Activated T-helper 2 cell treated with anti-CD3 and anti-CD28 coated beads, Interferon-gamma antibody, Interleukin-2, Interleukin-4, amounts not matched to agents 10 μg/mL and 5 μg/mL and 100 μg/mL, durations not matched to agents 14 hours and 24 hours and 36 hours (primary cell): ENCODE results near the gene KAT6B. TPM values are rescaled to one million over a fixed set of nuclear protein-coding genes. Genes with fewer than 3 reads are reported as not detected.

Experiments
- DNase-seq: peaks from one replicate; pipeline ENCODE4 v3.0.0; 2021; ENCODE audit warnings: low spot score
- H3K27ac Mint-ChIP-seq: one replicate; pipeline ENCODE4 v1.8.0; 2021; ENCODE audit warnings: mixed read lengths
- H3K27me3 Mint-ChIP-seq: one replicate; pipeline ENCODE4 v1.8.0; 2021; ENCODE audit warnings: low read depth, mixed read lengths
- H3K36me3 Mint-ChIP-seq: one replicate; pipeline ENCODE4 v1.8.0; 2021; ENCODE audit warnings: low read depth, mixed read lengths
- H3K4me1 Mint-ChIP-seq: one replicate; pipeline ENCODE4 v1.8.0; 2021; ENCODE audit warnings: low read depth, mixed read lengths
- H3K4me3 Mint-ChIP-seq: one replicate; pipeline ENCODE4 v1.8.0; 2021; ENCODE audit warnings: low read depth, mild to moderate bottlenecking, moderate library complexity, mixed read lengths
- H3K9me3 Mint-ChIP-seq: one replicate; pipeline ENCODE4 v1.8.0; 2021; ENCODE audit warnings: mixed read lengths
- intact Hi-C: fragments of 100-400 bp; cut with micrococcal nuclease; formaldehyde crosslinking; loops from one replicate; pipeline ENCODE4 v1.15.1; 2023
- total RNA-seq: library from RNA; stranded (reverse); gene quantifications from 2 replicates; pipeline ENCODE4 v1.2.3, GENCODE V29; 2022

Gene KAT6B
- total RNA-seq, 1 donor from 2014 or later = 26.6 TPM

DNA sequence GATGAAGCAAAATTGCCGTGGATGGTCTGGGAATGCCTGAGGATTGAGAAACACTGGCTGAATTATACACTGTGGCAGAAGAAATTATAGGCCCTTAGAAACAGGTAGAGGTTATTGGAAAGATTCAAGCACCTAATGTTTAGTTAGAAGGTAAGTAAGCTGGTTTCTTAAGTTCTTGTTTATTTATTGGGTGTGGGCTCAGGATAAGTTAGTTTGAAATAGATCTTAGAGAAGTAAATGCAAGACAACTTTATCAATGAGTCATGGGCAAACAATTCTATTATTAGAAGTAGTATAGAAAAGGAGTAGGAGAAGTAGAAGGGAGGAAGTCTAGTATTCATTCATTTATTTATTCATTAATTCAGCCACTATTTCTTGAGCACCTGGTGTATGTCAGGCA lies 96.5 kb downstream of the KAT6B start:
- H3K4me1 Mint-ChIP-seq = peaks cover 17% of the 10 kb centered on the region

DNA sequence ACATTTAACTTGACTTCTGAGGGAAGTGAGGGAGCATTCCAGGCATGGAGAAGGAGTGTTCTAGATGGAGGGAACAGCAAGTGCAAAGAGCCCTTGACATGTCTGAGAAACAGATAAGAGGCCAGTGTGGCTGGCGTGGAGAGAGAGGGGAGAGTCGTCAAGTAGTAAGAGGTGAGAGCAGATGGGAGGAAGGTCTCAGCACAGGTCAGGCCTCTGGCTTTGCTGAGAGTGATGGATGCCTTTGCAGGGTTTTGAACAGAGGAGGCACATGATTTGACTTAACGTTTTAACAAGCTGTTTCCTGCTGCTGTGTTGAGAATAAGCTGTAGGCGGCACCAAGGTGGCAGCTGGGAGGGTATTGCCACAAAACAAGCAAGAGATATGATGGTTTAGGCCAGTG lies 97.2 kb downstream of the KAT6B start:
- no peak overlapping the region for H3K27ac Mint-ChIP-seq
- H3K36me3 Mint-ChIP-seq = peaks cover 11% of the 10 kb centered on the region
- intact Hi-C loops = no loop called here
- peaks cover 17% of the 10 kb centered on the region for H3K4me1 Mint-ChIP-seq
- no peak overlapping the region for H3K4me3 Mint-ChIP-seq
- DNase-seq = no peak
- H3K27me3 Mint-ChIP-seq = no peaks in the 10 kb centered on the region
- peaks cover 7% of the 10 kb centered on the region for H3K9me3 Mint-ChIP-seq

More for the DNA sequence above, 96.5 kb downstream of the KAT6B start:
- intact Hi-C loops = no loop called here
- DNase-seq = no peak
- Mint-ChIP-seq H3K36me3 (peaks cover 11% of the 10 kb centered on the region), H3K27ac (no peak overlapping the region), H3K9me3 (peaks cover 7% of the 10 kb centered on the region), H3K27me3 (no peaks in the 10 kb centered on the region), H3K4me3 (no peak overlapping the region)

DNA sequence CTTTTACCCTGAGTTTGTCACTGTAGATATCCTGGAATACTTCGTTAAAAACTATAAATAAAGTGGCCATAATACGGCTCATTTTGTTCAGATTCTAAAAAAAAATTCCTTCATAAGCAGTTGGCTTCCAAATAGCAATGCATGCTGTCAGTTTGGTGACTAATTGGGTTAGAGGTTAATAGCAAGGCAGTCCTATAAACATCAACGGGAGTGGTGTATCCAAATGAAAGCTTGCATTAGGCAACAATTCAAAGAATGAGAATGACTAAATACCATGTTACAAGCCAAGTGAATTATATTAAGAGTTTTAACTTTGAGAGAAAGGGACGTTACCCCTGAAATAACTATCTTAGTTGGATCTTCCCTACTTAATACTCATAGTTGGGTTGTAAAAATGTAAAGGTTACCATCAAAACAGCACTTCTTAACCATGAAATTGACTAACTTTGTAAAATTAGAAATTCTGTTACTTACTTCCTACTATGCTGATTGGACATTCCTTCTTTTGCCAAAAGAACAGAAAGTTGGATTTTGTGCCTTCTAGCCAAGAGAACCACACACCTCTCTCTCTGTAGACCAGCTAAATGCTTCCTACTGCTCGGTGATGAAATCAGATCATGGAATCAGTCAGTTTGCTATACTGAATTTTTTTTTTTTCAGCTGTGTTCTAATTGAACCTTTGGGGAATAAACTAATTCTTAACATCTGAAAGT lies 98.0 kb downstream of the KAT6B start:
- peaks cover 11% of the 10 kb centered on the region for H3K36me3 Mint-ChIP-seq
- H3K27ac Mint-ChIP-seq = no peak overlapping the region
- peaks cover 6% of the 10 kb centered on the region for H3K9me3 Mint-ChIP-seq
- peaks cover 17% of the 10 kb centered on the region for H3K4me1 Mint-ChIP-seq
- H3K27me3 Mint-ChIP-seq = no peaks in the 10 kb centered on the region
- H3K4me3 Mint-ChIP-seq = no peak overlapping the region
- DNase-seq = no peak
- intact Hi-C loops = no loop called here

DNA sequence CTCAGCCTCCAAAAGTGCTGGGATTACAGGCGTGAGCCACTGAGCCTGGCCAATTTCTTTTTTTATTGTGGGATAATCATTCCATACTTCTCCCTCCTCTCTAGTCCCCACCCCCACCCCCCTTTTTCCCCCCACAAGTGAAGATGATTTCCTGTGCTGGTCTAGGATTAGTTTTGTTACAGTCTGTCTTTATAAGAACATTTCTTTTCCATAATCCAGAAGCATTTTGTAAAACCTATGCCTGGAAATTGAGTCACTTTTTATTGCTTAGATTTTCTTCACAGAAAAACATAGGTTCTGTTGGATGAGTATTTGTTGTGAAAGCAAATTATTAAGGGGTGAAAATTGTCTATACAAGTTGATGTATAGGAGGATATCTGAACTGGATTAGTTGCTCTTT lies 98.9 kb downstream of the KAT6B start:
- Mint-ChIP-seq H3K9me3 (no peaks in the 10 kb centered on the region), H3K4me3 (no peak overlapping the region), H3K27me3 (no peaks in the 10 kb centered on the region), H3K4me1 (peaks cover 16% of the 10 kb centered on the region), H3K27ac (no peak overlapping the region), H3K36me3 (peaks cover 2% of the 10 kb centered on the region)
- intact Hi-C loops = no loop called here
- no peak for DNase-seq

DNA sequence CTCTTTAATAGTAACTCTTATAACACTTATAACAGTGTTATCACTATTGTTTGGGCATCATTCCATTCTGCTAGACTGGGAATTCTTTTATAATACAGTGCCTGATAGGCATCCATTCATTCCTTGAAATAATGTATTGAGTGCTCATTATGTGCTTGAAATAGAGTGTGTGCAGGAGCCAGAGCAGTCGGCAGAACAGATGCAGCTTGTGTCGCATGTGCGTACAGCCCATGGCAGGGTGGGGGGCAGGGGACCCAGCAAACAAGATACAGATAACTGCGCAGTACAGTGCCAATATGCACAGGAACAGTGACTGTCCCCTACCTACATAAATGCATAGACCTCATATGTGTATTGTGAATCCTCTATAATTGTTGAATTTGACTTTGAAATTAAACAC lies 99.3 kb downstream of the KAT6B start:
- no peak overlapping the region for H3K27ac Mint-ChIP-seq
- H3K36me3 Mint-ChIP-seq = no peaks in the 10 kb centered on the region
- H3K4me1 Mint-ChIP-seq = peaks cover 15% of the 10 kb centered on the region
- H3K9me3 Mint-ChIP-seq = no peaks in the 10 kb centered on the region
- H3K4me3 Mint-ChIP-seq = no peak overlapping the region
- intact Hi-C loops = no loop called here
- no peak for DNase-seq
- H3K27me3 Mint-ChIP-seq = no peaks in the 10 kb centered on the region

DNA sequence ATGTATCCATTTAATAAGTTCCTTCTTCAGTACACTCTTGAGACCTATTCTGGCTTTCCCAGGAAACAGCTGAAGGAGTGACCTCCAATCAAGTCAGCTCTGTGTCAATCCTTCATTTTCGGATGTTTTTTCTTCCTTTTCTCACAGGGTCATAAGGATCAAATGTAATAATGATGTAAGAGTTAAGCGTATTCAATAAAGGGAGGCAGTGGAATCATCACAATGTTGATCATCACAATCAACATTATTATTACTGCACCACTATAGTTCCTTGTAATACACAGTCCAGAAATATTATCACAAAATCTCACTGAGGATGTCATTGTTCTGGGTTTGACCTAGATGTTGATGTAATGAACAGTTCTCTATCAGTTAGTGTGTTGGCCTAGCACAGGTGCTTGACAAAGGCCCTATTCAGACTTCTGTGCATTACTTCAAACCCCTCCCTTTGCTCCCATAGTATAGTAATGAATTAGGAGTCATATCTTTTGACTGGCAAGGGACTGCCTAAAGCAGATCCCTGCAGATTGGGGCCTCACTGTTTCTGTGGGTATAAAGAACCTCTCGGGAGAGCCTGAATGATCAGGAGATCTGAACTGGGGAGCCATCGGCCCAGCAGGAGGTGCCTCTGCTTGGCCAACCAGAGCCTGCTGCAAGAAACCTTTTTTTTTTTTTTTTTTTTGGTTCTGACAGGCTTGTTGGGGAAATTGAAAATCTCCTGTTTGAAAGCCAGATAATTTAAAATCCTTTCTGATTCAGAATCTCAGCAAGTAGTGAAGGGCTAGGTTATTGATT lies 100.6 kb downstream of the KAT6B start:
- Mint-ChIP-seq H3K27me3 (no peaks in the 10 kb centered on the region), H3K36me3 (no peaks in the 10 kb centered on the region), H3K4me3 (no peak overlapping the region), H3K9me3 (no peaks in the 10 kb centered on the region), H3K4me1 (peaks cover 15% of the 10 kb centered on the region), H3K27ac (no peak overlapping the region)
- intact Hi-C loops = no loop called here
- DNase-seq = no peak

DNA sequence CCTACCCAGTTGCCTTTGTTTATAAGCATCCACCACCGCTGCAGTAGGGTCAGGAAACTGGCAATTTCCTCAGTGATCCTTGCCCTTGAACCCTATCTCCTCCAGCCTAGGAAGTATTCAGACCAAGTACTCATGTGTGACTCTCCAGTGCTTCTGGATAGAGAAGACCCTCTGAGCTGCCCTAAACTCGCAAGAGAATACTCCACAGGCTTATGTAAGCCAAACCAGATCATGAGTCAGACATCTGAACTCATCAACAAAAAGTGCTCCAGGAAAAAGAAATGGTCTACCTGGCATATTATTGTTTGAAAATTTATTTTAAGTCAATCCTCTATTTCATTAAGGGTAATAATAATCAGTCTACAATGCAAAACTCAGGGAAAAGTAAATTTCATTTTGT lies 101.3 kb downstream of the KAT6B start:
- Mint-ChIP-seq H3K4me3 (no peak overlapping the region), H3K27ac (no peak overlapping the region), H3K4me1 (peaks cover 13% of the 10 kb centered on the region), H3K27me3 (no peaks in the 10 kb centered on the region), H3K36me3 (no peaks in the 10 kb centered on the region), H3K9me3 (no peaks in the 10 kb centered on the region)
- intact Hi-C loops = no loop called here
- DNase-seq = no peak

DNA sequence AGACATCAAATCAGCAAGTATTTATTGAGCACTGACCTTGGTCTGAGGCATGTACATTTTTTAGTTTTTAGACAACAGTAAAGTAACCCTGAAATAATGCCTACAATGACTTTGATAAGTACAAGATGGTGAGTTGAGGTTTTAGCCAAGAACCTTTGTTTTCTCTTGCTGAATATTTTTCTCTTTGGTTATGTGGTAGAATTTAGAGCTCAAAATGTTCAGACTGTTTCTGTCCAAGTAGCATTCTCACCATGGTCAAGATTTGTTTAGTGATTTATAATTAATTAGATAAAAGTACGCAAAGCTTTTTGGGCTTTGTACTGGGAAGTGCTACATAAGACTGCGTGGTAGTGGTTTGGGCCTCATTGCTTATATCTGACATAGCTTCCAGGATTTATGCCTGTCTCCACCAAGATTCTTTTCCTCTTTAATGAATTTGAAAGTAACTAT lies 102.4 kb downstream of the KAT6B start:
- Mint-ChIP-seq H3K27me3 (no peaks in the 10 kb centered on the region), H3K36me3 (no peaks in the 10 kb centered on the region), H3K4me1 (peaks cover 4% of the 10 kb centered on the region), H3K4me3 (no peak overlapping the region), H3K9me3 (no peaks in the 10 kb centered on the region), H3K27ac (no peak overlapping the region)
- intact Hi-C loops = no loop called here
- no peak for DNase-seq

DNA sequence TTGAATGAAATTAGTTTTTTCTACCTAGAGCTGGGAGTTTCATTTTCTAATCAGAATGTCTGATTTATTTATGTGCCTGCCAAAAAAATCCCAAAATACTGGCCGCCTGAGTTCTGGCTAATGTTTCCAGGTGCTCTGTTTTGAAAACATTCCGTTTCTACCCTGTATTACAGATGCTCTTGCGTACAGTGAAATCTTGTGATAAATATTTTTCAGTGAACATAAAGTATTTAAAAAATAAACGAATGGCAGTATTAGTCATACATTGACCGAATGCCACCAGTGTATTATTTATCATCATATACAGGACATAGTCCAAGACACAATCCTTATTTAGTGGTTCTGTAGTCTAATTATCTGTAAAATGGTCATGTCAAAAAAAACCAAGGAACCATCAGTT lies 102.8 kb downstream of the KAT6B start:
- Mint-ChIP-seq H3K4me1 (peaks cover 3% of the 10 kb centered on the region), H3K36me3 (no peaks in the 10 kb centered on the region), H3K27ac (no peak overlapping the region), H3K9me3 (no peaks in the 10 kb centered on the region), H3K4me3 (no peak overlapping the region), H3K27me3 (no peaks in the 10 kb centered on the region)
- DNase-seq = no peak
- intact Hi-C loops = no loop called here

DNA sequence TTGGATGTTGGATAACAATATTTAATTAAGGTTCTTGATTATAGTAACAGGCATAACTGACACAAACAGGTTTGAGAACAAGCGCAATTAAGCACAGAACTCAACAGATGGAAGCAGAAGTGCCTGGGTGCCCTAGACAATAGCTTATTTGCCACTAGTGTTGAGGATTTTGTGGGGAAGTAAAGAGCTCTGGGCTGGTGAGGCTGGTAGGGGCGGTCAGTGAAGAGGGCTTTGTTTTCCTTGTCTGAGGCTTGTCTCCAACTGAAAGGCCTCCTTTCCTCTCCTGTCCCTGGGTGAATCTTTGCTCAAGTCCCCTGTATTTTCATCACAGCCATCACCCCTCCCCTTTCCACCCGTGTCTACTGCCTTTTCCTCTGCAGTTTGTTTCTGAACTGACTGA lies 104.6 kb downstream of the KAT6B start:
- Mint-ChIP-seq H3K36me3 (no peaks in the 10 kb centered on the region), H3K9me3 (no peaks in the 10 kb centered on the region), H3K4me3 (no peak overlapping the region)

DNA sequence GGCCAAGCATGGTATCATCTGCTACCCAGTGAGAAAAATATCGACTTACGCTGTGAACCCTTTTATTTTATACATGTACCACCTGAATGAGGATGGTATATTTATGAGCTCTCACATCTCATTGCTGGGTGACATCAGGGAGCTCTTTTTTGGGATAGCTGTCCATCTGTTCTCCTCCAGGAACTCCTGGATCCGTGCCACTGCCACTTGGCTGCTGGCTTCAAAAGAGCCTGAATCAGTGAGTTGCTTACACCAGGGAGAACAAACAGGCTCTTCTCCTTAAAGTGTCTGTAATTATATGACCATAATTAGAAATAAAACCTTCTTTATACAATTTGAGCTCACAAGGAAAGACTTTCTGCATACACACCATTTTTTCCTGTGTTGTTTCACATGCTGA lies 106.2 kb downstream of the KAT6B start:
- intact Hi-C loops = no loop called here
- DNase-seq = no peak

More for the DNA sequence above, 104.6 kb downstream of the KAT6B start:
- DNase-seq = no peak
- Mint-ChIP-seq H3K4me1 (peaks cover 3% of the 10 kb centered on the region), H3K27me3 (no peaks in the 10 kb centered on the region), H3K27ac (no peak overlapping the region)
- intact Hi-C loops = no loop called here

DNA sequence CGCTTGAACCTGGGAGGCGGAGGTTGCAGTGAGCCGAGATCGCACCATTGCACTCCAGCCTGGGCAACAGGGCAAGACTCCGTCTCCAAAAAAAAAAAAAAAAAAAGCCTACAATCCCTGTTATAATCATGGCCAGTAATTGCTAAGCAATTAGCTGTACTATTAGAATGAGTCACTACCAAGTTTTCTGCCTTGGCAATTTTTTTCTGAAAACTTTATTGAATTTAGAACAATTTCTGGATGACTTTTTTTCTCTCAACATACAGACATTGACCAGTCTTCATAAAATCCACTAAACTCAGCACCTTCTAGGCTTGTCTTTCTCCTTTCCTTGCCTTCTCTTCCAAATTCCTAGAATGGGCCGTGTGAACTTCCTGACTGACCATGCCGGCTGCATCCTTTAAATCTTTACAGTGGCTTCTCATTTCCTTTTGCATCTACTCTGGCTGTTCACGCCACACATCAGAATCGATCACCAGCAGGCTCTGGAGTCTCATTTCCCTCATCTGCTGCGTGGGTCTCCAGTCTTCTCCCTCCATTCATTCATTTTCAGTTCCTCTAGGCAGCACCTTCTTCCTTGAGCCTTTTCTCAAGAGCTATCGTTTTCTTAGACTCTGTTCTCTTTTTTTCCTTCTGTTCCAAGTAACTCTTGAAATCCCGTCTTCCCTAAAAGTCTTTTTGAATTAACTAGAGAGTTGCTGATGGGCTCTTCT lies 107.9 kb downstream of the KAT6B start:
- H3K4me3 Mint-ChIP-seq = no peak overlapping the region
- no peaks in the 10 kb centered on the region for H3K36me3 Mint-ChIP-seq
- intact Hi-C loops = no loop called here
- H3K9me3 Mint-ChIP-seq = no peaks in the 10 kb centered on the region
- H3K27ac Mint-ChIP-seq = no peak overlapping the region
- DNase-seq = no peak
- H3K27me3 Mint-ChIP-seq = no peaks in the 10 kb centered on the region
- peaks cover 2% of the 10 kb centered on the region for H3K4me1 Mint-ChIP-seq

More for the DNA sequence above, 106.2 kb downstream of the KAT6B start:
- Mint-ChIP-seq H3K36me3 (no peaks in the 10 kb centered on the region), H3K27ac (no peak overlapping the region), H3K27me3 (no peaks in the 10 kb centered on the region), H3K9me3 (no peaks in the 10 kb centered on the region), H3K4me1 (peaks cover 2% of the 10 kb centered on the region), H3K4me3 (no peak overlapping the region)
